ENCODE data around the gene JAG1. TPM values are rescaled to one million over a fixed set of nuclear protein-coding genes. Genes with fewer than 3 reads are reported as not detected.

Gene JAG1
- total RNA-seq, 3 donors from 2014 or later (not counting 1 experiment from before 2014, with no cell fraction given) = 8.1 to 12.3 (median 8.7) TPM

- no peaks in the 10 kb centered on the region for H3K27me3 ChIP-seq (ENCODE audit: control insufficient read depth, insufficient read depth, low read length)
- Mint-ChIP-seq H3K27me3 (ENCODE audit: low read depth in 2 of 2) (peaks cover 5 to 16% of the 10 kb centered on the region in 2 donors), H3K9me3 (no peaks in the 10 kb centered on the region), H3K36me3 (no peaks in the 10 kb centered on the region), H3K27ac (no peak overlapping the region), H3K4me1 (no peaks in the 10 kb centered on the region), H3K4me3 (no peak overlapping the region)
- no peaks in the 10 kb centered on the region for H3K4me1 ChIP-seq (ENCODE audit: control insufficient read depth, insufficient read depth, low read length)
- no peaks in the 10 kb centered on the region for H3K9me3 ChIP-seq (ENCODE audit: control insufficient read depth, insufficient read depth, low read length)
- intact Hi-C loops (cut with micrococcal nuclease) = no loop called here
- no peaks in the 10 kb centered on the region for H3K36me3 ChIP-seq (ENCODE audit: control insufficient read depth, insufficient read depth, low read length)
- 91% methylated on average over 11 of the region's 14 CpGs for WGBS (ENCODE audit: insufficient coverage)
- no peak for TF ChIP-seq CTCF (IDR thresholded peaks at IDR 0.05)
- DNase-seq (no peak), ATAC-seq (no peak)
- no peak overlapping the region for H3K27ac ChIP-seq (ENCODE audit: low read length)
- no peak overlapping the region for H3K4me3 ChIP-seq (ENCODE audit: low read length)
These were observed 12.7 kb upstream of the JAG1 start for GRCh38 chr20:10686356-10687133.

GRCh38 chr20:10683537-10683936 is 9.7 kb upstream of the JAG1 start:
- Histone ChIP-seq H3K9me3 (ENCODE audit: control insufficient read depth, insufficient read depth, low read length) (no peaks in the 10 kb centered on the region), H3K36me3 (ENCODE audit: control insufficient read depth, insufficient read depth, low read length) (no peaks in the 10 kb centered on the region), H3K4me3 (ENCODE audit: low read length) (no peak overlapping the region), H3K27ac (ENCODE audit: low read length) (no peak overlapping the region), H3K27me3 (ENCODE audit: control insufficient read depth, insufficient read depth, low read length) (no peaks in the 10 kb centered on the region), H3K4me1 (ENCODE audit: control insufficient read depth, insufficient read depth, low read length) (no peaks in the 10 kb centered on the region)
- Mint-ChIP-seq H3K27ac (no peak overlapping the region), H3K4me1 (no peaks in the 10 kb centered on the region), H3K36me3 (no peaks in the 10 kb centered on the region), H3K27me3 (ENCODE audit: low read depth in 2 of 2) (peaks cover 19 to 20% of the 10 kb centered on the region in 2 donors), H3K9me3 (no peaks in the 10 kb centered on the region), H3K4me3 (no peak overlapping the region)
- intact Hi-C loops (cut with micrococcal nuclease) = no loop called here
- WGBS (ENCODE audit: insufficient coverage) = 88% methylated on average over 1 of the region's 2 CpGs
- ATAC-seq = no peak
- TF ChIP-seq CTCF (IDR thresholded peaks at IDR 0.05) = no peak
- DNase-seq = no peak

GRCh38 chr20:10682939-10683338 is 9.1 kb upstream of the JAG1 start:
- H3K4me1 ChIP-seq (ENCODE audit: control insufficient read depth, insufficient read depth, low read length) = no peaks in the 10 kb centered on the region
- Mint-ChIP-seq H3K27ac (no peak overlapping the region), H3K27me3 (ENCODE audit: low read depth in 2 of 2) (peaks cover 18 to 23% of the 10 kb centered on the region in 2 donors), H3K4me3 (no peak overlapping the region), H3K4me1 (no peaks in the 10 kb centered on the region), H3K9me3 (no peaks in the 10 kb centered on the region), H3K36me3 (no peaks in the 10 kb centered on the region)
- ATAC-seq (no peak), DNase-seq (no peak)
- no peak for TF ChIP-seq CTCF (IDR thresholded peaks at IDR 0.05)
- intact Hi-C loops (cut with micrococcal nuclease) = no loop called here
- H3K27me3 ChIP-seq (ENCODE audit: control insufficient read depth, insufficient read depth, low read length) = no peaks in the 10 kb centered on the region
- 69% methylated on average over 2 of the region's 3 CpGs for WGBS (ENCODE audit: insufficient coverage)
- no peak overlapping the region for H3K4me3 ChIP-seq (ENCODE audit: low read length)
- no peak overlapping the region for H3K27ac ChIP-seq (ENCODE audit: low read length)
- H3K36me3 ChIP-seq (ENCODE audit: control insufficient read depth, insufficient read depth, low read length) = no peaks in the 10 kb centered on the region
- no peaks in the 10 kb centered on the region for H3K9me3 ChIP-seq (ENCODE audit: control insufficient read depth, insufficient read depth, low read length)

- H3K36me3 Mint-ChIP-seq = no peaks in the 10 kb centered on the region
- Histone ChIP-seq H3K4me1 (ENCODE audit: control insufficient read depth, insufficient read depth, low read length) (no peaks in the 10 kb centered on the region), H3K27me3 (ENCODE audit: control insufficient read depth, insufficient read depth, low read length) (no peaks in the 10 kb centered on the region), H3K4me3 (ENCODE audit: low read length) (no peak overlapping the region), H3K27ac (ENCODE audit: low read length) (no peak overlapping the region), H3K9me3 (ENCODE audit: control insufficient read depth, insufficient read depth, low read length) (no peaks in the 10 kb centered on the region), H3K36me3 (ENCODE audit: control insufficient read depth, insufficient read depth, low read length) (no peaks in the 10 kb centered on the region)
- TF ChIP-seq CTCF (IDR thresholded peaks at IDR 0.05) = no peak
- H3K27ac Mint-ChIP-seq = no peak overlapping the region
- peaks cover 16 to 37% of the 10 kb centered on the region in 2 donors for H3K27me3 Mint-ChIP-seq (ENCODE audit: low read depth in 2 of 2)
- DNase-seq (no peak), ATAC-seq (no peak)
- WGBS (ENCODE audit: insufficient coverage) = 90% methylated on average over 4 of the region's 4 CpGs
- intact Hi-C loops (cut with micrococcal nuclease) = no loop called here
- H3K4me3 Mint-ChIP-seq = no peak overlapping the region
- no peaks in the 10 kb centered on the region for H3K4me1 Mint-ChIP-seq
- H3K9me3 Mint-ChIP-seq = no peaks in the 10 kb centered on the region
These were observed 7.7 kb upstream of the JAG1 start for GRCh38 chr20:10681494-10681893.
